Renal cortex interstitium (tissue), 11 donors: Measurements from ENCODE around the gene ELAVL1. TPM values are rescaled to one million over a fixed set of nuclear protein-coding genes. Genes with fewer than 3 reads are reported as not detected.
"Not testable (repeated sequence)": the region's sequence is repeated elsewhere in the genome, so short reads cannot be mapped to it uniquely, and the experiment has no call there.

Experiments
- DNase-seq, 11 donors: peaks; one replicate each; pipeline ENCODE4 v3.0.0-alpha.2; 2013; ENCODE audit warnings: low read depth in 9 of 11, low spot score in 4 of 11; ENCODE audit errors: extremely low read depth in 1 of 11
- polyA plus RNA-seq, 3 donors: library from polyadenylated mRNA; unstranded; fragments of 120-200 nt; gene quantifications; one replicate each; pipeline ENCODE4 v1.2.1, GENCODE V29; 2013; ENCODE audit not compliant: insufficient read length in 3 of 3

ELAVL1 gene
- polyA plus RNA-seq, 3 donors = 79.8 to 92.2 (median 92.0) TPM

DNA sequence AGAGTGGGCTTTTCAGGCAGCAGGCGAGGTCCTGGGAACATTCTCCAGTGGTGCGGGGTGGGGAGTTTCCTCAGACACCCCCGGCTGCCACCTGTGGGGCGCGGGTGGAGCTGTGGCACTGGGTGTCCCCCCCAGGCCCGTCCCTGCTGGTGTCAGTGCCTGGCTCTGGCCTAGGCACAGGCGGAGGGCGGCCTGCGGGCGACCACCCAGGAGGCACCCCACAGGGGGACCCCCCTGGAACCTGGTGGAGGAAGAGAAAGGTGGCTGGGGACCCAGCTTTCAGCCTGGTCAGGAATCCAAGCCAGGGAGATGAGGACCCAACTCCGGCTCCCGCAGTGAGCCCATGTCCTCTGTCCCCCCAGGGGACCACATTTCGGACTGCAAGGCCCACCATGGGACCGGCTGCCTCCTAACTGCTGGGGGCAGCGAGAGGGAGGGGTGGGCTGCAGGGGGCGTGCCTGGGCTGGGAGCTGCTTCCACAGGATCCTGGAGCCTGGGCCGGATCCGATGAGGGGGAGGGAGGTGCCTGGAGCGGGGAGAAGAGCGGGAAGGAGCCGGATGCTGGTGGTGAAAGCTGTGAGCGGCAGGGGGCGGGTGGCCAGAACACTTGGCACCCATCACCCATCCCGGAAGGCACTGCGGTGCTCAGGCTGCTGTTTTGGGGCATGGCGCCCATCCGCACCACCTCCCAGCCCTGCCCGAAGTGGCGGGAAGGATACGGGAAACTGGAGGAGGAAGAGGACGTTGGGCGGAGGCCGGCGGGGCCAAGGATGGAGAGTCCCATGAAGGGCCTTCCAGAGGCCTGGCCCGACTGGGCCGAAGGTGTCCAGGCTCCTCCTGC, 74.0 kb downstream of the ELAVL1 start:
- DNase-seq = no peak

DNA sequence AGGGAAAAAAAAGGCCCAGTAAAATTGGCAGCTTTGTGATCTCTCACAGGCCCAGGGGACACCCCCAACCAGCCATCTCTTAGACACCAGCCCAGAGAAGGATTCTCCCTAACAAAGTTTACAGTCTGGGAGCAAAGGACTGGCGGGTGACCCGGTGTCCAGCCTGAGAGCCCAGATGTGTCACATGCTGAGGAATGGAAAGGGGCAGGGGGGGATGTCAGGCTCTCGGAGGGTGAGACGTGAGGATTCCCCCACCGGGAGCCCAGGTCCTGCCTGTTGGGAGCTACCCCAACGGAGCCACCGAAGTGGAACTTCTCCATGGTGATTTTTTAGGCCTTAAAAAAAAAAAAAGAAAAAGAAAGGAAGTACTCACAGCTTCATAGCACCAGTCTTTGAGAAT, 74.7 kb downstream of the ELAVL1 start:
- DNase-seq = no peak

DNA sequence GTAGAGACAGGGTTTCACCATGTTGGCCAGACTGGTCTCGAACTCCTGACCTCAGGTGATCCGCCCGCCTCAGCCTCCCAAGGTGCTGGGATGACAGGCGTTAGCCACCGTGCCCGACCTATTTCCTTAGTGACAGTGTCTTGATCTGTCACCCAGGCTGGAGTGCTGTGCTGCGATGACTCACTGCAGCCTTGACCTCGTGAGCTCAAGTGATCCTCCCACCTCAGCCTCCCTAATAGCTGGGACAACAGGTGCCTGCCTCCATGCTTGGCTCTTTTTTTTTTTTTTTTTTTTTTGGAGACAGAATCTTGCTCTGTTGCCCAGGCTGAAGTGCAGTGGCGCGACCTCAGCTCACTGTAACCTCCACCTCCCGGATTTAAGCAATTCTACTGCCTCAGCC, 75.4 kb downstream of the ELAVL1 start:
- not testable (repeated sequence) for DNase-seq

DNA sequence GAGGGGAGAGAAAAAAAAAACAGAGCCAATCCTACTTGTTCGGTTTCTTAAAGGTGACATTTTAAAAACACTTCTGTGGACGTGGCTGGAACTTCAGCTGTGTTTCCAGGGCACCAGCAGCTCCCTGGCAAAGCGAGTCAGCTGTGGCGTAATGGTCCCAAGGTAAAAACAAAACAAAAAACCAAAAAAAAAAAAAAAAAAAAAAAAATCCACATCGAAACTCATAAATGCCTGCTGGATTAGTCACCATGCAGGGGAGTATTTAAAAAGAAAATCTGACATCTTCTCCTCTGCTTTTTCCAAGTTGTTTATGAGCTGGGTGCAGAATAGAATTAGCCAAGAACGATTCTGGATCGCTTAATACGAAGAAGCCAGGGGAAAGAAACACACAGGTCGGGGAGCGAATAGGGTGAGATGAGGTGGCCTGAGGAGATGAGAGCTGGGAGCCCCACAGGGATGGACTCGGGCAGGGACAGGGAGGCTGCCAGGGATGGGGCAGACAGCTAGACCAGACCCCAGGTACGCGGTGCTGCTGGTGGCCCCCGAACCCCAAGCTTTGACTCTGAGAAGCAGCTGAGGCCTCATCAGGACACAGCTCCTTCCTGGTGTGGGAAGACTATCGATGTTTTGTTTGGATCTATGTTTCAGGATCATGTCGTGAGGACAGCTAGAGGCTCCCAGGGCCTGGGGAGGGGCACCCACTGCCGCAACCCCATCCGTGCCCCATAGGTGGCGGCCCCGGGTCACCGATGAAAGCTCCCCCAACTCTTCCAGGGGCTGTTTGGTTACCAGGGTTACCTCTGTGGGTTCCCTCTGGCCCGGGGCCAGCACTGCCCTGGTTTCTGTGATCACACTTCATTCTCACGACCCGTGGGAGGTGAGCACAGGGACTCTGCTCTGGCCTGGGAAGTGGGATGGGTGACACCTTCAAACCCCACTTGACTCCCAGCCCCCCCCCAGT, 76.4 kb downstream of the ELAVL1 start:
- no peak for DNase-seq

DNA sequence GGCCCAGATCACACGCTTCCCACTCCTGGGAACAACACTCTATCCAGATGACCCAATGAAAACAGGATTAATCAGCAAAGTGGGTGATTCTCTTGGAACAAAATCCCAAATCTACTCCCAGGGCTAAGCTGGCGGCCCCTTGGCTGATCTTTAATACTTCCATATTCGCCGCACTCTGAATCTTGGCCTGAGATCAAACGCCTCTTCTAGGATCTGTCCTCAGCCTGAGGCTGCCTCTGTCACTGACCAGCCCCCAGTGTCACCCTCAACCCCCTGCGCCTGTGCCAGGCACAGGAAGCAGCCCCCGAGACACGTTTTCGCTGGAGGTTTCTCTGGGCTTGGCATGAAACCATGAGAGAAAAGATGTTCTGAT, 77.1 kb downstream of the ELAVL1 start:
- DNase-seq = no peak

DNA sequence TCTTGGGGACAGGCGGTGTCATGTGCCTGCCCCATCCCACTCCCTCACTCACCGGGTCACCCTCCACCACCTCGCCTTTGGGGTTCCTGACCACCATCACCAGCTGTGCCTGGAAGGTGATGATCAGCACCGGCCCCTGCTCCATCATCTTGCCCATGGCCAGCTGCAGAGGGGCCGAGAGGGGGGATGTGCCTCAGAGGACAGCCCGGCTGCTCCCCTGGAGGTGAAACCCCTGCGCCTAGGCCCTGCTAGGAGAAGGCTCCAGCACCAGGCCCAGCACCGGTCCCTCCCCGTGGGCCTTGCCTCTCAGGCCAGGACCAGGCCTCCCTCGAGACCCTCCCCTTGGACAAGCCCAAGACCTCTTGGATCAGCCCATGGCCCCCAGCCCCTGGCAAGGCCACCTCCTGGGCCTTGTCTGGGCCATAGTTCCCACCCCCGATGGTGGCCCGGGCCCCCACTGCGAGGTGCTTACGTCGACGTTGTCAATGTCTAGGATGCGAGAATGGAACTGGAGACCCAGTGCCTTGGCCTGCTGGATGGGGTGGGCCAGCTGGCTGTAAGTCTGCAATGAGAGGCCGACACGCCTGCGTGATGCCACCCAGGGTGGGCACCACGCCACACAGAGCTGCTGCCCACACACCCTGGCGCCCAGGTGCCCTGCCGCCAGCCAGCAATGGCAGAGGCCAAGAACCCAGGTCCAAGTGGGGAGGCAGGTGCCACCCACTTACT, 77.7 kb downstream of the ELAVL1 start:
- DNase-seq = no peak

DNA sequence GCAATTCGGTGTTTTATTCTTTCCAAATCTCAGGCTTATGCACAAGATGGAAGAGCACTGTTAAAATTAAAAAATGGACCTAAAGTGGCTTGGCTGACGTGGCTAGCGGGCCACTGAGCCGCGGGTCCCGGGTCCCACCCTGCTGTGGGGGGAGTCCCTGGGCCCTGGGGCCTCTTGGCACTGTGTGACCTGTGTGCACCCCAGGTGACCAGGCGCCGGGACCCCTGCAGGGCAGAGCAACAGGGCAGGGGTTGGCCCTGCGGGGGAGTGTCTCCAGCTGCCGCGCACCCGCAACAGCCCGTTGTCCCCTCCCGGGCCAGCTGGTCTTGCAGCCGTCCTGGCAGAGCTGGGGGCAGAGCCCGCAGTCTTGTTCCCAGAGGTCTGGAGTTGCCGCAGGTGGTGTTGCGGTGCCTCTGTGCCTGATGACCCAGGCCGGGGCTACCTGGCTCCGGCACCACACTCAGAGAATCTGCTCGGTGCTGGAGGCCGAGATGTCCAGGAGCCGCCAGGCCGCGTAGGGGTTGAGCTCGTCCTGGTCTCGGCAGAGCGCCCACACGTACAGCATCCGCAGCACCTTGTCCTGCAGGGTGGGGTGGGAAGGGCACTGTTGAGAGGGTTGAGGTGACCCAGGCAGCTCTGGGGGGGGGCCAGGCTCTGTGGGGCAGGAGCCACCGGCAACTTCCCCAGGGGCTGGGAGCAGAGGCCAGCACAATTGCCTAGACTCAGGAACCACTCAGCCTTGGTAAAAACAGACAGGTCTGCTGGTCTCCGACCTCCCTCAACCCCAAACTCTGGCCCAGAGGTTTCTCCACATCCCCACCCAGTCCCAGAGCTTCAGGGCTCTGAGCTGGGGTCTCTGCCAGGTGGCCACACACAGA, 78.5 kb downstream of the ELAVL1 start:
- no peak for DNase-seq

DNA sequence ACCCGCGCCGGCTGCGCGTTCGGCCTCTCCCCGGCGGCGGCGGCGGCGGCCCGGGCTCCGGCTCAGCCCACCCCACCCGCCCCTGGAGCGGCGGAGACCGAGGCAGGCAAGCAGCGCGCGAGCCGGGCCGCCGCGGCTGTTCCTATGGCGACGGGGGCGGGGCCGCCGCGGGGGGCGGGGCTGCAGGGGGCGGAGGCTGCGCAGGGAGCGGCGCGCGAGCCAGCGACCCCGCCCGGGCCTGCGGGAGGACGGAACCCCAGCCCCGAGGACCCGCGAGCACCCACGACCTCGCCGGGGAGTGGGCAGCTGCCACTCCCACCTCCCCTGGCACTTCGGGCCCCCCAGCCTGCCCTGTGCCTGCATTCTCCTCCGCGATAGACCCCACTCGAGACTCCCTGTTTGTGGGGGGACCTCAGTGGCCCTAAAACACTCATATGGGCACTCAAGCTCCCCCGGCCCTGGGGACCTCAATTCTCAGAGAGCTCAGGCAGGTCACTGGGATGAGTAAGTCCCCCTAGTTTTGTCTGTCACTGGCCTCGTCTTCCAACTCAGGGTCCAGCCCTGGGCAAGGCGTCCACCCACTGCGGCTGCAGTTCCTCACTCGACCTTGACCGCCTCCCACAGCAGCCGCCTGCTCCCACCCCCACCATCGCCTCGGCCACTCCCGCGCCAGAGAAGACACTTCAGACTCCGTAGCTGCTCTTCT, 79.3 kb downstream of the ELAVL1 start, which contains the start of gene CTXN1:
Gene CTXN1 (minus strand): TSS at position 115 of the 706 bp plus-strand sequence. CDS start 597 bp downstream, outside the sequence.
- DNase-seq = peak in 1 of 11 donors; percentile 64

DNA sequence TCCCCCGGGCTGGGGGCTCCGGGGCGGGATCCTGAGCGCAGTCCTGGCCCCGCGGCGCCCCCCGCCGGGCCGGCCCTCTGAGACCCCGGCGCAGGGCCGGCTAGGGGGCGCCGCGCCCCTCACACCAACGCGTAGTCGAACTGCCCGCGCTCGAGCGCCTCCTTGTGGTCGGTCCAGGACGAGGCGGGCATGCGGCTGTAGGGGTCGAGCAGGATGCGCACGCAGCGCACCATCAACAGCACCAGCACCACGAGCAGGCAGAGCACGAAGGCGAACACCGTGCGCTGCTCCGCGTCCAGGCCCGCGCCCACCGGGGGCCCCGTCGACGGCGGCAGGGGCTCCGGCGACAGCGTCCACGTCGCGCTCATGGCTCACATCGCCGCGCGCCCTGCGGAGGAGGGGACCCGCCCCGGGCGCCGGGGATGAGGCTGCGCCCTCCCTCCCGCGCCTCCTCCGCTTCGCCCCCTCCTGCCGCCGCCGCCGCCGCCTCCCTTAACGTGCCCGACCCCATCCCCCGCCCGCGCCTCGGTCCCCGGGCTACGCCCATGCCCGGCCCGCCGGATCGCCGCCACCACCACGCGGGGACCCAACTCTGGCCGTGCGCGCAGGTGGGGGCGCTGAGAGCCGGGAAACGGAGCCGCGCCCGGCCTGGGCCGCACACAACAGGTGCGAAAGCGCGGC, 80.1 kb downstream of the ELAVL1 start:
- DNase-seq = peak in 6 of 11 donors; percentile 73 to 85 (median 81)

DNA sequence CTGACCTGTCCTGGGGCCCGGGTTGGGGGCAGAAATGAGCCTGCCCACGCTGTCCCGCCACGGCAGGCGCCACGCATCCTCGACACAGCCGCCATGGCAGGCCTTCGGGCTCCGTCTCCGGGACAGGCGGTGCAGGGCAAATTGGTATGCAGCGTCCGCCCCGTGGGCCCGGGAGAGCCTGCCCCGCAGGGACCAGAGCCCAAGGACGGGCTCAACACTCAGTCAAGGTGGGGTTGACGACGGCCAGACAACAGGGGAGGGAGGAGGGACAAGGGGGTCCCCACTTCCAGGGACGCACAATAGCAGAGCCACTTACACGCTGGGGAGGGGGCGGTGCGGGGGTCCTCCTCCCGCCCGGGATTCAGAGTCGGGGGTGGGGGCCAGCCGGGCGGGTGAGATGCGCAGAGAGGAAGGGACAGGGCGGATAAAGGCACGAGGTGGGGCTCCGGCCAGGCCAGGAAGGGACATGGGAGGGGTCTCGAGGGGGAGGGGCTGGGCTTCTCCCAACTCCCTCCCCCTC, 80.7 kb downstream of the ELAVL1 start:
- DNase-seq = no peak

DNA sequence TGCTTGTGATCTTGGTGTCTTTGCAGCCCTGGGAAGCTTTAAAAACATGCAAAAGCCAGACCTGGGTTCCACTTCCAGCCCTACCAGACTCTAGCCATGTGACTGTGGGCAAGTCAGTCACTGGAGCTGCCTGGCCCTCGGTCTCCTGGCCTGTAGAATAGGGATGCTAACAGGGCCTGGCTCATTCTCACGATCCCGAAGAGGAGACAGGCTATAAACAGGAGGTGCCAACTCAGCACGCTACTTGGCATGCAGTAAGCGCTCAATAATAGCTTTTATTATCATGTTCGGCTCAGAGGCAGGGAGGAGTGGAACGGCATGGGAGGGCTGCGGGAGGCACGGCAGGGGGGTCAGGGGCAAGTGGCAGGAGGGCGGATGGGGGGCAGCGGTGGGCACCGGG, 81.2 kb downstream of the ELAVL1 start:
- no peak for DNase-seq

DNA sequence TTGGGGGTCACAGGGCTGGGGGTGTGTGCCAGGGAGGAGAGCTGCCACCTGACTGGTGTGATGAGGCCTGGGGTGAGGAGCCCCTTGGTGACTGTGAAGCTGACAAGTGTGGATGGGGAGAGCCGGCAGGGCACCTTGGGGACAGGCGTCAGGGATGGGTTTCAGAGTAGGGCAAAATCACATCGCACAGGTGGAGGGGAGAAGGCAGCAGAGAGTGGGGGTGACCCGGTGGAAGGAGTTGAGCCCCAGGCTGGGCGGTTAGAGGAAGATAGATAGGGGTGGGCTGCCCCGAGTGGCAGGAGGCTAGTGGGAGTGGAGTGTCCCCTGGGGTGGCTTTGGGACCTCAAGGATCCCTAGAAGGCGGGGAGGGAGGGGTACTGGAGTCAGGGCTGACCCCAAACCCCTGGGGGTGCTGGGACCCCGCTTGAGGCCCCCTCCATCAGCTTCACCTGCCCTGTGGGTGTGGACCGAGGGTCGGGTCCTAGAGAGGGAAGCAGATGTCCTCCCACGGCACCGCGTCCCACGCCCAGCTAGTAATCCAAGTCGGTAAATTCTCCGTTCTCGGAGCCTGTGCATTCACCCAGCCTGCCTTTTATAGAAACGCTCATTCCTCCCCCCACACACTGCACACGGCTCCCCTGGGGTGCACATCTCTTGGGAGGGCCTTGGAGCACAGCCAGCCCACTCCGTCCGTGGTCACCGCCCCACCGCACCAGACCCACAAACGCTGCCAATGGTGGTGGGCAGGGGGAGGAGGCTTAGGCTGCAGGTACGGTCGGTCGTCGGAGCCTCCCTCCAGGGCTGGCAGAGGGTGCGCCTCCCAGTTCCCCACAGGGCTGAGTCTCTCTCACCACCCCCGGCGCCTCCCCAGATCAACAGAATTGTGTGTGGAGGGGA, 81.9 kb downstream of the ELAVL1 start:
- no peak for DNase-seq

DNA sequence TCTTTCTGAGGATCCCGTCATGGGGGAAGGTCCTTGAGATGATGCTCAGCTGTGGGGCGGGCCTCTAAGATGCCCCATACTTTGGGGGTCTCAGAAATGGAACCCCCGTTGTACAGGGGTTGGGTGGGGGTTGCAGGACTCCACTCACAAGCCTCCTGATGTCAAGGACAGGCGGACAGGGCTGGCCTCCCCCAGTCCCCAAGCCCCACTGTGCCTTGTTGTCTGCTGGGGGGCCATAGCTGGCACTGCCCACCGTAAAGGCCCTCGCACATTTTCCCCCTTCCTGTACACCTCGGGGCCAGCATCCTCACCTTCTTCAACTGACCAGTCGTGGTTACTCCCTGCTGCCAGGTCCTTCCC, 82.6 kb downstream of the ELAVL1 start:
- no peak for DNase-seq

DNA sequence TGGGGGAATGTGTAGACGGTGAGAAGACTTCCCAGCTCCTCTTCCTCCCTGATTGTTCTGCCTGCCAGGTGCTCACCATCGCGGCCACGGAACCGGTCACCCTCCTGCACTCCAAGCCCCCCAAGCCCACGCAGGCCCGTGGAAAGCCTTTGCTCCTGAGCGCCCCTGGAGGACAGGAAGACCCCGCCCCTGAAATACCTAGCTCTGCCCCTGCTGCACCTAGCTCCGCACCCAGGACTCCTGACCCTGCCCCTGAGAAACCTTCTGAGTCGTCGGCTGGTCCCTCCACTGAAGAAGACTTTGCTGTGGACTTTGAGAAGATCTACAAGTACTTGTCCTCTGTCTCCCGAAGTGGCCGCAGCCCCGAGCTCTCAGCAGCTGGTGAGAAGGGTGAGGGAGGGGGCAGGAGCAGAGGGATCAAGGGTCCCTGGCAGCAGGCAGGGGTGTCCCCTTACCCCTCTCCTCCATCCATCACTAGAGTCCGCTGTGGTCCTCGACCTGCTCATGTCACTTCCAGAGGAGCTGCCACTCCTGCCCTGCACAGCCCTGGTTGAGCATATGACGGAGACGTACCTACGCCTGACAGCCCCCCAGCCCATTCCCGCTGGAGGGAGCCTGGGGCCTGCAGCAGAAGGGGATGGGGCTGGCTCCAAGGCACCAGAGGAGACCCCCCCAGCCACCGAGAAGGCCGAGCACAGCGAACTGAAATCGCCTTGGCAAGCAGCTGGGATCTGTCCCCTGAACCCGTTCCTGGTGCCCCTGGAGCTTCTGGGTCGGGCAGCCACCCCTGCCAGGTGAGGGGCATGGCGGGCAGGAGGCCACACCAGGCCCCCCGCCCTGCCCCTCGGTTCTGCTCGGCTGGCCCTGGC, 83.2 kb downstream of the ELAVL1 start:
- no peak for DNase-seq

DNA sequence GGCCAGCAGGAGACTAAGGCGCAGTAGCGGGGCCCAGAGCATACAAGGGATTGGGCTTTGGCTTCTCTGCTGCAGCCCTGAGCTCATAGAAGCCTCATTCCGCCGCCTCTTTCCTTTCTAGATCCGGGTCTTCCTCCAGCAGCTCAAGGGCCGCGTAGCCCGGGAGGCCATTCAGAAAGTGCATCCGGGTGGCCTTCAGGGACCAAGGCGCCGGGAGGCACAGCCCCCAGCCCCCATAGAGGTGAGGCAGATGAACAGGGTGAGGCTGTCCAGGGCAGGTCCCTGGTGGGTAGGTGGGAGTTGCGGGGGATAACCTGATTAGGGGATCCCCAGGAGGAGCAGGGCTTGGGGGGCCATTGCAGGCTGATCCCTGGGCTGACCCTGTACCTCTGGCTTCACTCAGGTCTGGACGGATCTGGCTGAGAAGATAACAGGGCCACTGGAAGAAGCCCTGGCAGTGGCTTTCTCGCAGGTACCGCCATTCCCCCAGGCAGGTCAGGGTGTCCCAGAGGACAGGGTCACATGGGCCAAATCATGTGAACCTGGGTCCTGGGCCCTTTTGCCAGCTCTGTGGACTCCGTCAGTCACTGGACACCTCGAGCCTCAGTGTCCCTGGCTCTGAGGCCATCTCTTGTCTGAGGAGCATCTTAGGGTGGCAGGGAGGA, 84.0 kb downstream of the ELAVL1 start:
- no peak for DNase-seq
